ENCODE measurements around the gene ATP2B1.

DNA sequence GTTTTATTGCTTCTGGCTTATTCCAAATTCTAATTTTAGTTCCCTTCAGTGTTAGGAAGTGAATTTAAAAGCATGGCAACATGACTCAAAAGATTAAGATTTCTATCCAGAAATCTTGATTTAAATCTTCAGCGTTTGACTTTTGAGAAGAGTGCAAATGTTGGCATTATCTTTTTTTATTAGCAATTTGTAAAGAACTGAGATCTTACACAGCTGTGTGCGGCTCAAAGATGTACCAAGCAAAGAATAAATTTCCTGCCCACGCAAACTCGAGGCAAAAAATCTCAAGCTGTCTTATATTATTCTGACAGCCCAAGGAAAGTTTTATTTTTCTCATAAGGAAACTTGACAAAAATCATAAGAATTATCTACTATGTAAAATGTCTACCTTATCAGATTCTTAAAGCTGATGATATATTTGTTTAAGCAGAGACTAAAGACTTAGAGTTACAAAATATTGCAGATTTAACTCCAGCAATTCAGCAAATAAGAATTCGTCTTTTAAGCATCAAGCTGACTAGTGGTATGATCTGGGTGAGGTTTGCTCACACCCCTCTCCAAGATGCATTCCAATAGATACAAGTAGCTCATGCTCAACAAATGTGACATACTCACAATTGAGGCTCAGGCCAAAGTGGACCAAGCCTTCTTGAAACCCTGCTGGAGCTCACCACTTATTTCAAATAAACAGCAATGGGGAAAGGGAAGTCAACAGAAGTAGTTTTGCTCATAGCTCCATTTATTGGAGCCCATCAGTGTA is 135.4 kb downstream of the ATP2B1 start:
- TF ChIP-seq, protein P1, sequence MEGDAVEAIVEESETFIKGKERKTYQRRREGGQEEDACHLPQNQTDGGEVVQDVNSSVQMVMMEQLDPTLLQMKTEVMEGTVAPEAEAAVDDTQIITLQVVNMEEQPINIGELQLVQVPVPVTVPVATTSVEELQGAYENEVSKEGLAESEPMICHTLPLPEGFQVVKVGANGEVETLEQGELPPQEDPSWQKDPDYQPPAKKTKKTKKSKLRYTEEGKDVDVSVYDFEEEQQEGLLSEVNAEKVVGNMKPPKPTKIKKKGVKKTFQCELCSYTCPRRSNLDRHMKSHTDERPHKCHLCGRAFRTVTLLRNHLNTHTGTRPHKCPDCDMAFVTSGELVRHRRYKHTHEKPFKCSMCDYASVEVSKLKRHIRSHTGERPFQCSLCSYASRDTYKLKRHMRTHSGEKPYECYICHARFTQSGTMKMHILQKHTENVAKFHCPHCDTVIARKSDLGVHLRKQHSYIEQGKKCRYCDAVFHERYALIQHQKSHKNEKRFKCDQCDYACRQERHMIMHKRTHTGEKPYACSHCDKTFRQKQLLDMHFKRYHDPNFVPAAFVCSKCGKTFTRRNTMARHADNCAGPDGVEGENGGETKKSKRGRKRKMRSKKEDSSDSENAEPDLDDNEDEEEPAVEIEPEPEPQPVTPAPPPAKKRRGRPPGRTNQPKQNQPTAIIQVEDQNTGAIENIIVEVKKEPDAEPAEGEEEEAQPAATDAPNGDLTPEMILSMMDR (conservative IDR thresholded peaks at IDR 0.05 in 1 of 2, IDR thresholded peaks at IDR 0.05 in 1 of 2; ENCODE audit: extremely low read depth in 1 of 2, insufficient read depth in 1 of 2, low read depth in 1 of 2, low read length in 2 of 2) = no peak
- TF ChIP-seq EZH2 (IDR thresholded peaks at IDR 0.05; ENCODE audit: borderline replicate concordance, low read length) = no peak
